ENCODE measurements around the gene SNRPD3. TPM values are rescaled to one million over a fixed set of nuclear protein-coding genes. Genes with fewer than 3 reads are reported as not detected.

The SNRPD3 gene
- total RNA-seq, 1 donor: 84.2 TPM

- no peak for TF ChIP-seq CTCF (IDR thresholded peaks at IDR 0.05; ENCODE audit: insufficient read depth, low read depth, low read length)
Observed at GRCh38 chr22:24566899-24567511, 11.2 kb downstream of the SNRPD3 start.

GRCh38 chr22:24567668-24568067, 11.9 kb downstream of the SNRPD3 start:
- TF ChIP-seq CTCF (IDR thresholded peaks at IDR 0.05; ENCODE audit: insufficient read depth, low read depth, low read length): no peak
- H3K4me3 ChIP-seq (ENCODE audit: low read depth, low read length): no peak overlapping the region
- DNase-seq (ENCODE audit: low read depth): no peak

More at GRCh38 chr22:24566899-24567511, 11.2 kb downstream of the SNRPD3 start:
- H3K4me3 ChIP-seq (ENCODE audit: low read depth, low read length): no peak overlapping the region
- peak; percentile 28 for DNase-seq (ENCODE audit: low read depth)

- no peak for DNase-seq (ENCODE audit: low read depth)
- TF ChIP-seq CTCF (IDR thresholded peaks at IDR 0.05; ENCODE audit: insufficient read depth, low read depth, low read length): no peak
- no peak overlapping the region for H3K4me3 ChIP-seq (ENCODE audit: low read depth, low read length)
Observed at GRCh38 chr22:24571266-24571665, 15.5 kb downstream of the SNRPD3 start.

GRCh38 chr22:24576778-24577177, 21.0 kb downstream of the SNRPD3 start:
- no peak overlapping the region for H3K4me3 ChIP-seq (ENCODE audit: low read depth, low read length)
- DNase-seq (ENCODE audit: low read depth): no peak
- no peak for TF ChIP-seq CTCF (IDR thresholded peaks at IDR 0.05; ENCODE audit: insufficient read depth, low read depth, low read length)

GRCh38 chr22:24578355-24579257, 22.8 kb downstream of the SNRPD3 start:
- TF ChIP-seq CTCF (IDR thresholded peaks at IDR 0.05; ENCODE audit: insufficient read depth, low read depth, low read length): no peak
- H3K4me3 ChIP-seq (ENCODE audit: low read depth, low read length): no peak overlapping the region
- DNase-seq (ENCODE audit: low read depth): peak; percentile 86

- no peak overlapping the region for H3K4me3 ChIP-seq (ENCODE audit: low read depth, low read length)
- TF ChIP-seq CTCF (IDR thresholded peaks at IDR 0.05; ENCODE audit: insufficient read depth, low read depth, low read length): no peak
- DNase-seq (ENCODE audit: low read depth): no peak
Observed at GRCh38 chr22:24579258-24579601, 23.4 kb downstream of the SNRPD3 start.

Measured in fibroblast of villous mesenchyme (primary cell).